Gastroesophageal sphincter (tissue), 3 donors: ENCODE measurements around the gene ARPP21.

Source experiments
- CTCF ChIP-seq, 4 experiments: fragments of 200-600 bp in 2 of 4; fragments of 450-650 bp in 2 of 4; sonication (generic) in 1 of 4; IDR thresholded peaks; one replicate each; pipeline ENCODE4 v1.5.1; 2017 to 2019; ENCODE audit warnings: antibody characterized with exemption in 4 of 4, mild to moderate bottlenecking in 2 of 4, moderate library complexity in 2 of 4
- EP300 ChIP-seq: sonication (generic); formaldehyde crosslinking; IDR thresholded peaks from one replicate; pipeline ENCODE4 v1.6.1; 2017; ENCODE audit warnings: antibody characterized with exemption, mild to moderate bottlenecking
- POLR2A ChIP-seq, 2 donors: fragments of 450-650 bp; IDR thresholded peaks; one replicate each; pipeline ENCODE4 v1.6.1; 2017; ENCODE audit warnings: antibody characterized with exemption in 2 of 2, mild to moderate bottlenecking in 2 of 2, moderate library complexity in 1 of 2
- POLR2AphosphoS5 ChIP-seq: sonication (generic); formaldehyde crosslinking; IDR thresholded peaks from one replicate; pipeline ENCODE4 v1.6.1; 2017; ENCODE audit warnings: antibody characterized with exemption

DNA sequence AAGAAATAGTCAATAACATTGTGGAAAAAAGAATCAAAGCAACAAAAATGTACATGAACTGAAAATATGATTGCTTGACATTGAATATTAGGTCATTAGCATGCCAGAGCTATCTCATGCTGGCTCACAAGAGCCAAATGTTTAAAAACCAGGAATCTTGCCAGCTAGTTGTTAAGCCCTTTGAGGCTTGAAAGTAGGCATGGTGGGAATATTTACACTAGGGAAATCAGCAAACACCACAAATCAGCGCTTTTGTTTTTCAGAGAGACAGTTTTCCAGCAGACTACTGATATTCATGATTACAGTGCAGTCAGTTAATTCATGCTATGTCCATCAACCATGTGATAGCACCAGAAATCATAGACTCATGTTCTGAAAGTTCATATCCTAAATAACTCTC lies 144.8 kb downstream of the ARPP21 start:
- TF ChIP-seq POLR2AphosphoS5, result no peak
- no peak for TF ChIP-seq CTCF (IDR thresholded peaks at IDR 0.05)
- no peak for TF ChIP-seq POLR2A (IDR thresholded peaks at IDR 0.05)
- TF ChIP-seq EP300, result no peak
